SH-SY5Y (cell line): ENCODE measurements around the gene ZNF358.

Source experiments
- GATA2 ChIP-seq: IDR thresholded peaks from 2 replicates; pipeline ENCODE4 v1.6.1; 2011; ENCODE audit warnings: mild to moderate bottlenecking, low read depth, low read length
- GATA3 ChIP-seq: IDR thresholded peaks from 2 replicates; pipeline ENCODE4 v1.6.1; 2011; ENCODE audit warnings: low read depth, mild to moderate bottlenecking, low read length, moderate library complexity

DNA sequence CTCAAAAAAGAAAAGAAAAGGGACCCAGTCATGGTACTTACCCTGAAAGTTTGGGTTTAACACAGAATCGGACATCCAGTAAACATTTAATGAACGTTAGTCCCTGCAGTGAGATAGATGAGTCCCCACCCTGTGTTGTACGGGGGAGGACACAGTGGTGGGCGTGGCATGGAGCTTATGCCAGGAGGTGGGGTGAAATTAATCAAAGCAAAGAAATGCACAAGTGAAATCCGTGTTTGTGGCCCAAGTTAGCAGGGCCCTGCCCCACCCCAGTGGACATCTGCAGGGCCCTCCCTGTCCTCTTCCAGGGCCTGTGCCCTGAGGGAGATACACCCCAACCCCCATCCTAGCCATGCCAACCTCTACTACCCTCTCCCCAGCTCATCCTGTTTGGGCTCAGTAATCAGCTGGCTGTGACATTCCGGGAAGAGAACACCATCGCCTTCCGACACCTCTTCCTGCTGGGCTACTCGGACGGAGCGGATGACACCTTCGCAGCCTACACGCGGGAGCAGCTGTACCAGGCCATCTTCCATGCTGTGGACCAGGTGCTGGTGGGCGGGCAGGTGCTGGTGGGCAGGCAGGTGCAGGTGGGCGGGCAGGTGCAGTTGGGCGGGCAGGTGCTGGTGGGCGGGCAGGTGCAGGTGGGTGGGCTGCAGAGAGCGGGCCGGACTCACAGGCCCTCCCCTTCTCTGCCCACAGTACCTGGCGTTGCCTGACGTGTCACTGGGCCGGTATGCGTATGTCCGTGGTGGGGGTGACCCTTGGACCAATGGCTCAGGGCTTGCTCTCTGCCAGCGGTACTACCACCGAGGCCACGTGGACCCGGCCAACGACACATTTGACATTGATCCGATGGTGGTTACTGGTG, 10.4 kb downstream of the ZNF358 start:
- no peak for TF ChIP-seq GATA2
- TF ChIP-seq GATA3: no peak
